NCI-H526 treated with DMSO at 0.1 percent for 48 hours (cell line): ENCODE measurements around the gene NR2F1.

ENCODE experiments used
- DNase-seq: peaks from one replicate; lab custom pipeline; 2025; lab: John Stamatoyannopoulos, UW

The NR2F1 gene

GRCh38 chr5:93604644-93605515, 21.9 kb downstream of the NR2F1 start:
- no peak for DNase-seq

DNA sequence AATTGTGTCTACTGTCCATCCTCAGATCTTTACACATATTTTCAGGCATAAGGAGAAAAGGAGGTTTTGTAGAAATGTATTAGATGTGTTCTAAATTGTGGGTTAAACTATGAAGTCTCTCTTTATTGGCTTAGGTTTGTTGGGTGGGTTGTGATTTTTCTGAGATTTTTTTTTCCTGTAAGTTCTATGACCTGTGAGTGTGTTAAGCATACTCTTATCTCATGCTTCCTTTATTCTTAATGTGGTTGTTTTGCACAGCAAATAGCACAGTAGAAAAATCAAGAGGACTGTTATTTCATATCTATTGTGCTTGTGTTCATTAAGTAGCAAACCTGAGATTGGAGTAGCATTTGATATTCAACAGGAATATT, 23.3 kb downstream of the NR2F1 start:
- no peak for DNase-seq

GRCh38 chr5:93607367-93608258, 24.6 kb downstream of the NR2F1 start:
- peak; percentile 18 for DNase-seq

DNA sequence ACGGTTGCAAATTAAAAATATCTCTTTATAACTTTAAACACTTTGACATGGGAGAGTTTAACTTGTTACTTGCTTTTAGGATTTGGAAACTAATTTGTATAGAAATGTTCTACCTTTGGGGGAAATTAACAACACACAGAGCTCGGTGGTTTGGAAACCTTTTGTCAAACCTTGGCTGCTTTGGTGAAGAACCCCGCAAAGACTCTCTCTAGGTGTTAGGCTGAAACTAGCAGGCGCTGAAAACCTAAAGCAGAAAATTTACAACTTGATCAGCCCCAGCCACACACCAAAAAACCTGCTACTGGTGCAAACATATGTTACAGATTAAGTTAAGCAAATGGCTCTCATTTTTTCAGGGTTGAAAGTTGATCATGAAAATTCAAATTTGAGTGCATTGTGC, 25.8 kb downstream of the NR2F1 start:
- DNase-seq: no peak

DNA sequence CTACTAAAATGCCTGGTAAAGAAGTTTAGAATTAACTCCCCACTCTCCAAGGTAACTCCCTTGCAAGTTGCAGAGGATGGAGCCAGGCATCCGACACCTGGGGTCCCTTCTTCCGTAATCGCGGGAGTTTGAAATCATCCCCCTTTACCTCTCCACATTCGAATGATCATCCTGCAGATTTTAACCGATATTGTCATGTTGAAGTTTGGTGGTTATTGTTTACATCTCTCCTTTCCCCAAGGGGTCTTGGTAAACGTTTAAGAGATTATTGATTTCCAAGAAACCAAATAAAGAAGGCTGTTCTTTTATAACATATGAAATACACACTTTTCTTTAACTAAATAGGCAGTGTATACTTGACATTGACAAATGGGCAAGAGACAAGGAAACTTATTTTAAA, 26.7 kb downstream of the NR2F1 start:
- no peak for DNase-seq

- peak; percentile 12 for DNase-seq
Observed at GRCh38 chr5:93610581-93611272, 27.7 kb downstream of the NR2F1 start.

DNA sequence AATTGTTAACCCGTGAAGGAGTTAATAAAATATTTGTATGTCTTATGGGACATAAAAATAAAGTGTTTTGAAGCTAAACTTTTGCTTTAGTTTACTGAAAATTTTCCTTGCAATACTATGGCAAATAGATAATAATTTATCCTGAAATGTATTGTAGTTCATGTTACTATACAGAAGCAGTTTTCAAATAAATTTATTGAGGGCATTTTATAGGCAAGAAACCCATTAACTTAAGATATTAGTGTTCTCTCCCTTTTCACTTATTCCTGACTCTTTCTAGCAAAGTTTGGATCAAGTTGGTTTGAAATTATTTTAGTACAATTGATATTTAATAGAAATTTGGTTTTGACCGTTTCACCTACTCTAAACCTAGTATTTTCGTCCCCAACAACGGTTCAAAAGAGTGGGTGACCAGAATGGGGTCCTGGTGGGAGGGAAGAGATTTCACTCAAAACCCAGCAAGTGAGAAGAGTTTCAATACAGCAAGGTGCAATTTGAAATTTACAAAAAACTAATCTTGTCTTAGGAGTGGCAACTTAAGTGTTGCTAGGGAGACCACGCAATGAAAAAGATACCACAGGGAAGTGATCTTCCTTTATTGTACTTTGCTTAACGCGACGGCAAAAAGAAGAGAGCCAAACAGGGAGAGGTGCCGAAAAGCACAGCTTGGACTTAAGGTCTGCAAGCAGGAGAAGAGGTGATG, 28.4 kb downstream of the NR2F1 start:
- DNase-seq: no peak

DNA sequence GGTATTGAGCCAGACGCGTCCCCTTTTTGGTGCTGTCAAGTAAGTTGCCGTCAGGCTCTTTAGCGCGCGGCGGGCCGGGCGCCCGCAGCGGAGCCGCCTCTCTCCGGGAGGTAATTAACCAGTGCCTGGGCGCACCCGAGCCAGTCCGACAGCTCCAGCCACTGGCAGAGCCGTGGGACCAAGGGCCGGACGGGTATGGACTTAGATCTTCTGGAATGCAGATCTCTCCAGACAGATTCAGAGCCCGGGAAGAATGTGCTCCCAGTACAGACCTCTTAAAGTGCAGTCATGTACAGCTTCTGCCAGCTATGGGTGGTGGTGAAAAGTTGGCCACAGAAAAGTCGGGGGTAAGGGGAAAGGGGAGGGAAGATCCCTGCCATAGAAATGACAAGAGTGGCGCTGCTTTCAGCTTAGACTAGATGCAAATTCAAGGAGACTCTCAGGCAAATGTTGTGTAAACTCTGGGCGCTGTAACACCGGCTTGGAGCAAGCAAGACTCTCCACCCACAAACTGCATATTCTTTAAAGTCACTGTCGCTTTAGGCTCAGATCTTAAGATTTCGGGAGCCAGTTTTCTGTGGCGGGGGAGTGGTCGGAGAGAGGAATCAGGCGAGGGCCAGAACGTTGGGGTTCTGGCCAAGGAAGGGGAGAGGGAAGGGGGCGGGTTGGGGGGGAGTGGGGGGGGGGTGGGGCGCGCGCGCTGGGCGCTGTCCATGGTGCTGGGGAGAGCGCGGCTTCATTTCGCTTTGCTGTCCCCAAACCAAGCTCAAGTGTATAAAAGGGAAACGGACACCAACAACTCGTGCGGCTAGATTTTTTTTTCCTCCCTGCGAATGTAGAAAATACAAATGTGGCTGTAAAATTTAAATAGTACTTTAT, 29.2 kb downstream of the NR2F1 start:
- DNase-seq: peak; percentile 69

DNA sequence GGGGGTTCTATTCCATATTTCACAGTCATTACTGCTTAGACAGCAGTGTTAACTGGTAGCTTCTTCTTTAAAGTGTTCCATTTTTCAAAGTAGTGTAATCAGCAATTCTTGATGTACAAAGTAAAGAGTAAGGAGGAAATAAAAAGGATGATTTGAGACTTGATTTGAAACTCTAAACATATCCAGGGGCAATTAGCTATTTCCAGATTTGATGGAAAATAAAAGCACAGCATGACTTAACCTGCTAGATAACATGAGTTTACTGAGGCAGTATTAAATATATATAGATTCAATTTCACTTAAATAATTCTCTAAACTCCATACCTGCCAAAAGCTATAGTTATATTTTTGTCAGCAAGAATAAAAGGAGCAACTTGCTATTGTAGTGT, 29.8 kb downstream of the NR2F1 start:
- no peak for DNase-seq

DNA sequence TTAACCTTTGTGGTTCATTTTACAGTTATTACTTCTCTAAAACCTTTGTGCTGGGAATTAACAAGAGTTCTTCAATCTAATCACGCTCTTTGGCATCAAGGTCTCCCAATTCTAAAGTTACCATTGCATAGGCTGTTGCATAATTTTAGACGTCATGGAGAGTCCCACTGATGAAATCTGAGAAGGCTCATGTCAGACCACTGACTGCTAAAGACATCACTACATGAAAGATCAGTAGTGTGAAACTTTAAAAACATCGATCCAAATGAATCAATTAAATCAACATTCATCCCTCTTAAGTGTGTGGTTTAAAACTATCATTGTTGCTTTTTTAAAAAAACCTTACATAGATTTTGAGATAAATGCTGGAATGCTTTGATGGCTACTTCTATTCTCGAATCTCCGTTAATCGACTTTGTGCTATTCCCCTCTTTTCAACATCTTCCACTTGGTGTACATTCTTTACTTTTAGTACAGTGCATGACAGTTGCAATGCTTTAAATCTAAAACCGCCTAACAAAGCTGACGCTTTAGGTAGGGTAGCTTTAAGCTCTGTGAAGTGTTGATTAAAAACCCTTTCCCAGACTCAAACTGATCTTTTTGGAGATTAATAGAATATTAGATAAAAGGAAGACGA, 33.6 kb downstream of the NR2F1 start:
- DNase-seq: no peak

DNA sequence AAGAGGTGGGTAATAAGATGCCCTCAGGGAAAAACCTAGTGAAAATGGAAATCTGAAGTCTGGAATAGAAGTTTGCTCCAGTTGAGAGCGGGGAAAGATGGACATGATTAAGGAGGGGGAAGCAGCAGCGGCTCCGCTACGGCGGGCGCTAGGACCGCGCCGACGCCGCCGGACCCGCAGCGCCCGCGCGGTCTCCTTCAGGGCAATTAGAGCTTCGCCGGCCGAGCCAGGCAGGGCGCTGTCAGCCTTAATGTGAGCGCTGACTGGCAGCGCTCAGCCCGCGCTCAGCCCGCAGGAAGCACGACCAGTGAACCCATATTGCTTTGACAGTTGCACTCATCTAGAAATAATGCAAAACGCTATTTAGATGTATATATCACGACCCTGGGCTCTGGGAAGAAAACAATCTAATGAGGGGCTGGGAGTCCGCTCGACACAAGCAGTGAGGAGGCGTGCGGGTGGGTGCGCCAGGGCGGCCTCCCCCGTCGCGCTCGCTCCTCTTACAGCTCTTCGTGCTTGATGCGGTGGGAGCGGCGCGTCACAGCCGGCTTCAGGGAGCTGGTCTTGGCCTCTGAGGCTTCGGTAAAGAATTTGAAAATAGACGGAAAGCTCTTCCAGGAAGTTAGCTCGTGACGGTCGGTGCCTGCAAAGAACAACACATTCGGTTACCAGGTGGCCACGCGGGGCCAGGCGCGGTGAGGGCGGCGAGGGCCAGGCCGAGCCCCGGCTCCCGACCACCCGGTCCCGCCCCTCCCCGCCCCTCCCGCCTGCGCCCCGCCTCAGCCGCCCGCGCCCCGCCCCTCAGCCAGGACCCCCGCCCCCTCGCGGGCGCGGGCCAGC, 37.7 kb downstream of the NR2F1 start:
- DNase-seq: peak; percentile 43

DNA sequence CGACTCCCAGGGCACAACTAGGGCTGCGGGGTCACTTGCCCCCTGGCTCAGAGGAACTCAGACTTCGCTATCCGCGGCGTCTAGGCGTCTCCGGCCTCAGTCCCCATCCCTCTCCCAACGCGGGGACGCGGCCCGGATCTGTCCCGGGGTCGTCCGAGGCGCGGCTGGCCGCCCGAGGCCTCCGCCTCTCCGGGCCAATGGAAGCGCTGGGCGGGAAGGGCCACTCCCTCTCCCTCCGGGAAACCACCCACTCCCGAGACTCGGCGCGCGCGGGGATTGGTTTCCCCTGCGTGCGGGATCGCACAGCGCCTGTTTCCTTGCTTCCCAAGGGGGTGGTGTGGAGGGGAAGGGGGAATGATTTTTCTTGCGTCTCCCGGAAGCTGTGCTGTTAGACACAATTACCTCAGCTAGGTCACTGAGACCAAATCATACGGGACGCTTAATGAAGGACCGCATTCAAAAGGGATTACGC, 38.3 kb downstream of the NR2F1 start:
- peak; percentile 36 for DNase-seq

DNA sequence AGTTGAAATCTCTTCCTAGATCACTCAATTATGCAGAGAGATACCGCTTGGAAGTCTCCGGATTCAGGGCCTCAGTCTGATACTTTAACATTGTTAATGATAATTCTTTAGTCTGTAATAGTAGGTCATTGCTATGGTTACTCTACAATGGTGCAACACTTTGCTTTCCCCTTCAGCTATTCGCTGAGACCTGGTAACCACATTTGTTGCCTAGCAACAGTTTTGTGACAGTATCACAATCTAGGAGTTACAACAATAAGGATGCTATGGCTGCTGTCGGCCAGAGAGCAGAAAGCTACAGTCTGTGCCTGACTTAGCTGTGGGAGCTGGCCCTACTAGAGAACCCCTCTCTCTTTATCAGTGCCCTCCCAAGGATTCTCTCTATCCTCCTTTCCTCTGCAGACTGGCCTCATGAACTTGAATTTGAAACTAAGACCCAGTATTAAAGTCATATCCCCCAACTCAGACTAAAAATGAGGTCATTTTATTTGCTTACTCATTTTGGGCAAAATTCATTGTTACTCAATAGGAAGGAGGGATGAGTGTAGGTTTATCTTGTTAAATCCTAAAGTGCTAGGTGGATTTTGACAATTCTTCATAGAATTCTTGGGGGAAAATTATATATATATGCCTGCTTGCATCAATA, 39.3 kb downstream of the NR2F1 start:
- no peak for DNase-seq

- no peak for DNase-seq
Observed at GRCh38 chr5:93623153-93623552, 40.1 kb downstream of the NR2F1 start.

- no peak for DNase-seq
Observed at GRCh38 chr5:93626801-93627200, 43.8 kb downstream of the NR2F1 start.

DNA sequence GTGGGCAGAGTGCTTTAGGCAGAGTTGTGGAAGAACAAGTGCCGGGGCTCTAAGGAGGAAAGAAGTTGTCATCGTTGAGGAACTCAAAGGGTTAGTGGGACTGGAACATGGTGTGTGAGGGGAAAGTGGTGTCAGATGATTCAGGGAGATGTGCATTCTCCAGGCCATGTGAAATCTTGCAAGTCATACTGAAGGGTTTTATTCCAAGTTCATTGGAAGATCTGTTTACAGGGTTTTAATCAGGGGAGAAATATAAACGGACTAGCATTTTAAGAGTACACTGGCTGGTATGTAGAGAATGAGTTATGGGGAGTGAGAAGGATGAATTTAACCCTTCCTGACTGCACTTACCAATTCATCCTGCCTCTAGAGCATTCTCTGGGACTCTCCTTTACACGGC, 49.3 kb downstream of the NR2F1 start:
- no peak for DNase-seq

- DNase-seq: no peak
Observed at GRCh38 chr5:93635991-93636390, 53.0 kb downstream of the NR2F1 start.

DNA sequence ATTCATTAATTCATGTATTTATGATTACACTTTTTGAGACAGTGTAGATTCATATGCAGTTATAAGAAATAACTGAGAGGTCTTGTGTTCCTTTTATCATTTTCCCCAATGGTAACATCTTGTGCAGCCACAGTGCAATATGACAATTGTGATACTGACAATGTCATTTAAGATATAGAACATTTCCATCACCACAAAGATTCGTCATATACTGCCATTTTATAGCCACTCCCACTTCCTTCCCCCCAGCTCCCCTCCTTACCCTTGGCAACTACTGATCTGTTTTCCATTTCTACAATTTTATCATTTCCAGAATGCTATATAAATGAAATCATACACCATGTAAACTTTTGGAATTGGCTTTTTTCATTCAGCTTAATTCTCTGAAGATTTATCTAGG, 53.8 kb downstream of the NR2F1 start:
- no peak for DNase-seq

DNA sequence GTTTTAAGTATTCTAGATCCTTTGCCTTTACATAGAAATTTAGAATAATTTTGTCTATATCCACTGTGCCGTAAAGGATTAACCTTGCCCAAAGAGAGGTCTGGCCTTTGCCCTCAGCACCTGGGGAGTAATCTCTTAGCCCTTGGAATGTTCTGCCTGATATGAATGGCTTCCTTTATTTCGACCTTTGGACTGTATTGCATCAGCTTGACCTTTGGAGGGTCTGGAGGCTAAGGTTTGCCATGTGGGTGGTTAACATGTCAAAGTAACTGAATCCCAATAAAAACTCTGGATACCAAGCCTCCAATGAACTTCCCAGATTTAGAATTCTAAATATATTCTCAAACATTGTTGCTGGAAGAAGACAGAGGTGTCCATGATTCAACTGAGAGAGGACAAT, 54.7 kb downstream of the NR2F1 start:
- DNase-seq: no peak
